ENCODE data around the gene RUFY3. TPM values are rescaled to one million over a fixed set of nuclear protein-coding genes. Genes with fewer than 3 reads are reported as not detected.

The RUFY3 gene
- polyA plus RNA-seq (2013, experiment 1 of 2): 20.6 TPM
- 20.0 TPM for polyA plus RNA-seq (2013, experiment 2 of 2)

GRCh38 chr4:70721747-70722146 is at the start of gene RUFY3:
Gene RUFY3, plus strand, starts transcription at chr4:70721964. Its CDS starts 610 bp downstream, at chr4:70722574.
- H3K79me2 ChIP-seq (ENCODE audit: control insufficient read depth, insufficient read depth, low read length): peaks cover 7% of the 10 kb centered on the region
- H4K8ac ChIP-seq (ENCODE audit: low read depth, low read length): no peak within 1 kb of the TSS
- no peak within 1 kb of the TSS for H3K27ac ChIP-seq (ENCODE audit: low read depth, low read length)
- no peaks in the 10 kb centered on the region for H3K4me1 ChIP-seq (ENCODE audit: control insufficient read depth, low read depth, low read length)
- no peak within 1 kb of the TSS for H2AK5ac ChIP-seq (ENCODE audit: low read length)
- H2BK120ac ChIP-seq (ENCODE audit: low read depth, low read length): no peak within 1 kb of the TSS
- no peak within 1 kb of the TSS for H3K23ac ChIP-seq (ENCODE audit: low read length)
- no peak within 1 kb of the TSS for H2BK5ac ChIP-seq (ENCODE audit: low read length)
- no peak within 1 kb of the TSS for H2BK15ac ChIP-seq (replicated peaks; ENCODE audit: low read depth)
- DNase-seq: no peak
- H4K5ac ChIP-seq (ENCODE audit: low read length): no peak within 1 kb of the TSS
- no peak within 1 kb of the TSS for H3K9ac ChIP-seq (ENCODE audit: low read length)
- peaks cover 6% of the 10 kb centered on the region for H3K79me1 ChIP-seq (ENCODE audit: low read length)
- H3K27me3 ChIP-seq (ENCODE audit: insufficient read depth, low read length, poor library complexity): no peaks in the 10 kb centered on the region
- no peak within 1 kb of the TSS for H3K4me3 ChIP-seq (ENCODE audit: low read length)
- no CpG with 5 or more reads among the region's 3 CpGs for WGBS (ENCODE audit: extremely low coverage, insufficient coverage, low lambda C conversion rate)
- no peaks in the 10 kb centered on the region for H3K36me3 ChIP-seq (ENCODE audit: control insufficient read depth, insufficient read depth, low read length)
- no peak within 1 kb of the TSS for H3K56ac ChIP-seq (ENCODE audit: low read length)
- H3K4me2 ChIP-seq (ENCODE audit: low read length): no peak within 1 kb of the TSS
- no peak within 1 kb of the TSS for H3K18ac ChIP-seq (ENCODE audit: low read length)
- H3K4ac ChIP-seq (ENCODE audit: low read depth, low read length): no peak within 1 kb of the TSS

GRCh38 chr4:70674191-70674590 is 47.6 kb upstream of the RUFY3 start:
- no peak overlapping the region for H3K4me2 ChIP-seq (ENCODE audit: low read length)
- H3K18ac ChIP-seq (ENCODE audit: low read length): no peak overlapping the region
- H3K79me2 ChIP-seq (ENCODE audit: control insufficient read depth, insufficient read depth, low read length): no peaks in the 10 kb centered on the region
- DNase-seq: no peak
- no peak overlapping the region for H3K27ac ChIP-seq (ENCODE audit: low read depth, low read length)
- no peak overlapping the region for H2BK15ac ChIP-seq (replicated peaks; ENCODE audit: low read depth)
- no peaks in the 10 kb centered on the region for H3K79me1 ChIP-seq (ENCODE audit: low read length)
- no peak overlapping the region for H2BK5ac ChIP-seq (ENCODE audit: low read length)
- no peak overlapping the region for H3K9ac ChIP-seq (ENCODE audit: low read length)
- no peak overlapping the region for H3K23ac ChIP-seq (ENCODE audit: low read length)
- H3K4ac ChIP-seq (ENCODE audit: low read depth, low read length): no peak overlapping the region
- no peaks in the 10 kb centered on the region for H3K27me3 ChIP-seq (ENCODE audit: insufficient read depth, low read length, poor library complexity)
- H3K56ac ChIP-seq (ENCODE audit: low read length): no peak overlapping the region
- no peaks in the 10 kb centered on the region for H3K36me3 ChIP-seq (ENCODE audit: control insufficient read depth, insufficient read depth, low read length)
- H2AK5ac ChIP-seq (ENCODE audit: low read length): no peak overlapping the region
- no peak overlapping the region for H4K5ac ChIP-seq (ENCODE audit: low read length)
- no peak overlapping the region for H3K4me3 ChIP-seq (ENCODE audit: low read length)
- H4K8ac ChIP-seq (ENCODE audit: low read depth, low read length): no peak overlapping the region
- H3K4me1 ChIP-seq (ENCODE audit: control insufficient read depth, low read depth, low read length): no peaks in the 10 kb centered on the region
- no peak overlapping the region for H2BK120ac ChIP-seq (ENCODE audit: low read depth, low read length)

- no peak for DNase-seq
Observed at GRCh38 chr4:70674731-70675130, 47.0 kb upstream of the RUFY3 start.

DNA sequence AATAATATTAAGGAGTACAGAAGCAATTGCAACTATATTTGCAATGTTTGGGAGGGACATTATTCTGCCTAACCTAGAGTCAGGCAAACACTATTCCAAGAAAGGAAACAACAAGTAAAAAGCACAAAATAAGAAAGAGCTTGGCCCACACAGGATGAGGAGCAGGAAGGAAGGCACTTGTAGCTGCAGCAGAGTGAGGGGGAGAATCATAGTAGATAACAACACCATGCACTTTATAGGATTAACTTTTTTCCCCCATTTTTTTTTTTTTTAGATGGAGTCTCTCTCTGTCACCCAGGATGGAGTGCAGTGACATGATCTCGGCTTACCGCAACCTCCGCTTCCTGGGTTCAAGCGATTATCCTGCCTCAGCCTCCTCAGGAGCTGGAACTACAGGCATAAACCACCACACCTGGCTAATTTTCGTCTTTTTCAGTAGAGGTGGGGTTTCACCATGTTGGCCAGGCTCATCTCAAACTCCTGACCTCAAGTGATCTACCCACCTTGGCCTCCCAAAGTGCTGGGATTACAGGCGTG is 45.1 kb upstream of the RUFY3 start:
- Histone ChIP-seq H3K36me3 (ENCODE audit: control insufficient read depth, insufficient read depth, low read length) (no peaks in the 10 kb centered on the region), H3K4me2 (ENCODE audit: low read length) (no peak overlapping the region), H3K9ac (ENCODE audit: low read length) (no peak overlapping the region), H3K4ac (ENCODE audit: low read depth, low read length) (no peak overlapping the region), H3K4me1 (ENCODE audit: control insufficient read depth, low read depth, low read length) (no peaks in the 10 kb centered on the region), H3K27ac (ENCODE audit: low read depth, low read length) (no peak overlapping the region), H2BK5ac (ENCODE audit: low read length) (no peak overlapping the region), H3K79me1 (ENCODE audit: low read length) (no peaks in the 10 kb centered on the region), H4K8ac (ENCODE audit: low read depth, low read length) (no peak overlapping the region), H4K5ac (ENCODE audit: low read length) (no peak overlapping the region), H3K18ac (ENCODE audit: low read length) (no peak overlapping the region), H2BK120ac (ENCODE audit: low read depth, low read length) (no peak overlapping the region), H3K23ac (ENCODE audit: low read length) (no peak overlapping the region), H3K79me2 (ENCODE audit: control insufficient read depth, insufficient read depth, low read length) (no peaks in the 10 kb centered on the region), H3K4me3 (ENCODE audit: low read length) (no peak overlapping the region), H2BK15ac (replicated peaks; ENCODE audit: low read depth) (no peak overlapping the region), H3K27me3 (ENCODE audit: insufficient read depth, low read length, poor library complexity) (no peaks in the 10 kb centered on the region), H3K56ac (ENCODE audit: low read length) (no peak overlapping the region), H2AK5ac (ENCODE audit: low read length) (no peak overlapping the region)
- no peak for DNase-seq
- WGBS (ENCODE audit: extremely low coverage, insufficient coverage, low lambda C conversion rate): no CpG with 5 or more reads among the region's 6 CpGs

More at GRCh38 chr4:70674731-70675130, 47.0 kb upstream of the RUFY3 start:
- Histone ChIP-seq H3K79me2 (ENCODE audit: control insufficient read depth, insufficient read depth, low read length) (no peaks in the 10 kb centered on the region), H3K79me1 (ENCODE audit: low read length) (no peaks in the 10 kb centered on the region), H3K23ac (ENCODE audit: low read length) (no peak overlapping the region), H2BK15ac (replicated peaks; ENCODE audit: low read depth) (no peak overlapping the region), H3K4me1 (ENCODE audit: control insufficient read depth, low read depth, low read length) (no peaks in the 10 kb centered on the region), H3K56ac (ENCODE audit: low read length) (no peak overlapping the region), H3K27ac (ENCODE audit: low read depth, low read length) (no peak overlapping the region), H3K18ac (ENCODE audit: low read length) (no peak overlapping the region), H3K4me3 (ENCODE audit: low read length) (no peak overlapping the region), H2BK120ac (ENCODE audit: low read depth, low read length) (no peak overlapping the region), H4K8ac (ENCODE audit: low read depth, low read length) (no peak overlapping the region), H3K9ac (ENCODE audit: low read length) (no peak overlapping the region), H3K36me3 (ENCODE audit: control insufficient read depth, insufficient read depth, low read length) (no peaks in the 10 kb centered on the region), H2BK5ac (ENCODE audit: low read length) (no peak overlapping the region), H3K4me2 (ENCODE audit: low read length) (no peak overlapping the region), H2AK5ac (ENCODE audit: low read length) (no peak overlapping the region), H3K27me3 (ENCODE audit: insufficient read depth, low read length, poor library complexity) (no peaks in the 10 kb centered on the region), H4K5ac (ENCODE audit: low read length) (no peak overlapping the region), H3K4ac (ENCODE audit: low read depth, low read length) (no peak overlapping the region)
- whole genome bisulfite sequencing (ENCODE audit: extremely low coverage, insufficient coverage, low lambda C conversion rate): no CpG with 5 or more reads among the region's 1 CpG

DNA sequence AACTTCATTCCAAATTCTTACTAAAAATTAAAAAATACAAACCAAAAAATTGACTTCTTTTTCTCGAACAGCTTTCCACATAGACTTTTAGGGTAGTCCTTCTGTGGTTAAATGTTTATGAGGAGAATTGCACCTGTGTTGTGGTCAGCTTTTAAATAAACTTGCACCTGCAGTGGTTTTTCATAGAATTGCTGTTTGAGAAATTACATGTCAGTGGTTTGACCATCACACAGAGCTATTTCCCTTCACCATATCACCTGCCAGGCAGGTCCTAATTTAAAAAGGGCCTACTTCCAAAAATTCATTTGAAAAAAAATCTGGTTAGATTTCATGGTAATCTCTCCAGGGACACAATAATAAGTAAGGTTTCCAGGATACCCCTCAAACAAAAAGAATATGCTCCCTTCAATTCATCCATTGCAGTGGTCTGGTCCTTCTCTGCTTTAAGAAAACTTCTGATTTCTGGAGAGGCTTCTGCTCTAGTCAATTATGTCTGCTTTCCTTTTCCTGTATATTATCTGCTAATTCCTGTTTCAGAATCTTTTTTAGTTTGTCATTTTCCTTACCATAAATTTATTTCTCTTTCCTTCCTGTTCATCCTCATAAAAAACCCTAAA is 43.3 kb upstream of the RUFY3 start:
- Histone ChIP-seq H3K4me3 (ENCODE audit: low read length) (no peak overlapping the region), H4K5ac (ENCODE audit: low read length) (no peak overlapping the region), H4K8ac (ENCODE audit: low read depth, low read length) (no peak overlapping the region), H3K79me2 (ENCODE audit: control insufficient read depth, insufficient read depth, low read length) (no peaks in the 10 kb centered on the region), H2BK120ac (ENCODE audit: low read depth, low read length) (no peak overlapping the region), H3K27me3 (ENCODE audit: insufficient read depth, low read length, poor library complexity) (no peaks in the 10 kb centered on the region), H3K79me1 (ENCODE audit: low read length) (no peaks in the 10 kb centered on the region), H2AK5ac (ENCODE audit: low read length) (no peak overlapping the region), H3K23ac (ENCODE audit: low read length) (no peak overlapping the region), H2BK15ac (replicated peaks; ENCODE audit: low read depth) (no peak overlapping the region), H3K4me2 (ENCODE audit: low read length) (no peak overlapping the region), H3K36me3 (ENCODE audit: control insufficient read depth, insufficient read depth, low read length) (no peaks in the 10 kb centered on the region), H3K4me1 (ENCODE audit: control insufficient read depth, low read depth, low read length) (no peaks in the 10 kb centered on the region), H3K18ac (ENCODE audit: low read length) (no peak overlapping the region), H3K4ac (ENCODE audit: low read depth, low read length) (no peak overlapping the region), H3K9ac (ENCODE audit: low read length) (no peak overlapping the region), H3K27ac (ENCODE audit: low read depth, low read length) (no peak overlapping the region), H3K56ac (ENCODE audit: low read length) (no peak overlapping the region), H2BK5ac (ENCODE audit: low read length) (no peak overlapping the region)
- no peak for DNase-seq
- WGBS (ENCODE audit: extremely low coverage, insufficient coverage, low lambda C conversion rate): 100% methylated on average over 1 of the region's 1 CpG

GRCh38 chr4:70680934-70681333 is 40.8 kb upstream of the RUFY3 start:
- Histone ChIP-seq H2AK5ac (ENCODE audit: low read length) (no peak overlapping the region), H3K79me2 (ENCODE audit: control insufficient read depth, insufficient read depth, low read length) (no peaks in the 10 kb centered on the region), H3K4me2 (ENCODE audit: low read length) (no peak overlapping the region), H3K23ac (ENCODE audit: low read length) (no peak overlapping the region), H3K56ac (ENCODE audit: low read length) (no peak overlapping the region), H3K18ac (ENCODE audit: low read length) (no peak overlapping the region), H3K27ac (ENCODE audit: low read depth, low read length) (no peak overlapping the region), H3K4ac (ENCODE audit: low read depth, low read length) (no peak overlapping the region), H3K27me3 (ENCODE audit: insufficient read depth, low read length, poor library complexity) (no peaks in the 10 kb centered on the region), H3K36me3 (ENCODE audit: control insufficient read depth, insufficient read depth, low read length) (no peaks in the 10 kb centered on the region), H3K4me3 (ENCODE audit: low read length) (no peak overlapping the region), H4K8ac (ENCODE audit: low read depth, low read length) (no peak overlapping the region), H2BK15ac (replicated peaks; ENCODE audit: low read depth) (no peak overlapping the region), H3K79me1 (ENCODE audit: low read length) (no peaks in the 10 kb centered on the region), H2BK120ac (ENCODE audit: low read depth, low read length) (no peak overlapping the region), H2BK5ac (ENCODE audit: low read length) (no peak overlapping the region), H3K9ac (ENCODE audit: low read length) (no peak overlapping the region), H4K5ac (ENCODE audit: low read length) (no peak overlapping the region), H3K4me1 (ENCODE audit: control insufficient read depth, low read depth, low read length) (no peaks in the 10 kb centered on the region)
- no peak for DNase-seq
